Dedifferentiated amniotic fluid mesenchymal stem cell (primary cell): ENCODE results near the gene FAM124A.

Experiments
- DNase-seq: peaks from one replicate; pipeline ENCODE4 v3.0.0-alpha.2; 2016; ENCODE audit errors: extremely low spot score

Gene FAM124A, protein sequence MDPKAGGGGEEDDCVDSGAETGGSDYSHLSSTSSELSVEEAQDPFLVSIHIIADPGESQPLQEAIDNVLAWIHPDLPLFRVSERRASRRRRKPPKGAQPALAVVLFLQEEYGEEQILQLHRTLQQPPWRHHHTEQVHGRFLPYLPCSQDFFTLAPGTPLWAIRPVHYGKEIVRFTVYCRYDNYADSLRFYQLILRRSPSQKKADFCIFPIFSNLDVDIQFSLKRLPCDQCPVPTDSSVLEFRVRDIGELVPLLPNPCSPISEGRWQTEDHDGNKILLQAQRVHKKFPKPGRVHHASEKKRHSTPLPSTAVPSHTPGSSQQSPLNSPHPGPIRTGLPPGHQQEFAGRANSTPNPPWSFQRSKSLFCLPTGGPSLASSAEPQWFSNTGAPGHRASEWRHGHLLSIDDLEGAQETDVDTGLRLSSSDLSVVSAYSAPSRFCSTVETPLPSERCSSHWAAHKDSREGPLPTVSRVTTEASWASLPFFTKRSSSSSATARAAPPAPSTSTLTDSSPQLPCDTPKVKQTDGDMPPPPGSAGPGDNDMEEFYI

DNA sequence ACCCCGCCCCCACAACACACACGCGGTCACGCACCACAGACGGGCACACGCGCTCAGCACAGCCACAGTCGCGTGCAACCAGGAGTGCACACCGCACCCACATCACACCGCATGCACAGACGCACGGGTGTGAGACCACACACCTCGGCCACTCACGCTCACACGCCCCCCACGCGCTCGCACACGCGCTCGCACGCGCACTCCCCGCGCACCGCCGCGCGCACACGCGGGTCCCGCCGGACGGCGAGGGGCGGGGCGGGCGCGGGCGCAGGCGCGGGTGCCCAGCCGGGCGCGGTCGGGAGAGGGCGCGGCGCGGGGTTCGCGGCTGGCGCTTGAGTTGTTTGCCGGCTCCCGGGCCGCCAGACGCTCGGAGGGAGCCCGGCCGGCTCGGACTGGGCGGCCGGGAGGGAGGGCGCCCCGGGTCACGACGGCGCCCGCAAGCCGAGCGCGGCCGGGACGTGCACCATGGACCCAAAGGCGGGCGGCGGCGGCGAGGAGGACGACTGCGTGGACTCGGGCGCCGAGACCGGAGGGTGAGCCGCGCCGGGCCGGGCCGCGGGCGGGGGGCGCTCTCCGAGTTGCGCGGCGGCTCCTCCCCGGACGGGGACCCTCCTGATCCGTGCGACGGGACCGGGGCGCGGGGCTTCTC is at the start of gene FAM124A:
Gene FAM124A, plus strand, starts transcription at position 362 of the 649 bp plus-strand sequence. Its CDS starts 104 bp downstream, at position 466.
- no peak for DNase-seq

DNA sequence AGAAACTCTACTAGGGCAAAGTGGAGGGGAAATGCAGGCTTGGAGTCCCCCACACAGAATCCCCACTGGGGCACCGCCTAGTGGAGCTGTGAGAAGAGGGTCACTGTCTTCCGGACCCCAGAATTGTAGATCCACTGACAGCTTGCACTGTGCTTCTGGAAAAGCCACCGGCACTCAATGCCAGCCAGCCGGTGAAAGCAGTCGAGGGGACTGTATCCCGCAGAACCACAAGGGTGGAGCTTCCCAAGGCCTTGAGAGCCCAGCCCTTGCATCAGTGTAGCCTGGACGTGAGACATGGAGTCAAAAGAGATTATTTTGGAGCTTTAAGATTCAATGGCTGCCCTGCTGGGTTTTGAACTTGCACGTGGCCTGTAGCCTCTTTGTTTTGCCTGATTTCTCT is 47.2 kb upstream of the FAM124A start:
- DNase-seq: no peak

DNA sequence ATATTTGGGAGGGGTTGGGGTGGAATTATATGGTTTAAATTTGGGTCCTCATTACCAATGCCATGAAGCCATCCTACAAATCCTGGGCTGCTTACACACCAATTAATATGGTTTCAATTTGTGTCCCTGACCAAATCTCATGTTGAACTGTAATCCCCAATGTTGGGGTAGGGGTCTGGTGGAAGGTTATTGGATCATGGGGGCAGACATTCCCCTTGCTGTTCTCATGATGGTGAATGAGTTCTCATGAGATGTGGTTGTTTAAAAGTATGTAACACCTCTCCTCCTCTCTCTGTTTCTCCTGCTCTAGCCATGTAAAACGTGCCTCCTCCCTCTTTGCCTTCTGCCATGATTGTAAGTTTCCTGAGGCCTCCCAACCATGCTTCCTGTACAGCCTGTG is 46.6 kb upstream of the FAM124A start:
- no peak for DNase-seq

DNA sequence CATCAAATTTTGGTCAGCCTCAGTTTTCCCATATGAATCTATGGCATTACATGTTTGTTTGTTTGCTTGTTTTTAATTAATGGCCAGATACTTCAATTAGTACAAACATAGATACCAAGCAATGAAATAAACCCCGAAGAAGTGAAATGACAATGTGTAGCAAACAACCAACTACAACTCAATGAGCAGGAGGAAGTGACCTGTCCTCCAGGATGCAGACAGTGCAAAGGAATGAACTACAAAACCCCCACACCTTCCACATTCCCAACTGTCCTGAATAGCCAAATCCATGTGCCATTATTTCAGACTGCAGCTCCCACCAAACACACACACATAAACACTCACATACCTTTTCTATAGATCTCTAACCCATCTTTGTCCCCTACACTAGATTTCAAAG is 45.0 kb upstream of the FAM124A start:
- DNase-seq: no peak

DNA sequence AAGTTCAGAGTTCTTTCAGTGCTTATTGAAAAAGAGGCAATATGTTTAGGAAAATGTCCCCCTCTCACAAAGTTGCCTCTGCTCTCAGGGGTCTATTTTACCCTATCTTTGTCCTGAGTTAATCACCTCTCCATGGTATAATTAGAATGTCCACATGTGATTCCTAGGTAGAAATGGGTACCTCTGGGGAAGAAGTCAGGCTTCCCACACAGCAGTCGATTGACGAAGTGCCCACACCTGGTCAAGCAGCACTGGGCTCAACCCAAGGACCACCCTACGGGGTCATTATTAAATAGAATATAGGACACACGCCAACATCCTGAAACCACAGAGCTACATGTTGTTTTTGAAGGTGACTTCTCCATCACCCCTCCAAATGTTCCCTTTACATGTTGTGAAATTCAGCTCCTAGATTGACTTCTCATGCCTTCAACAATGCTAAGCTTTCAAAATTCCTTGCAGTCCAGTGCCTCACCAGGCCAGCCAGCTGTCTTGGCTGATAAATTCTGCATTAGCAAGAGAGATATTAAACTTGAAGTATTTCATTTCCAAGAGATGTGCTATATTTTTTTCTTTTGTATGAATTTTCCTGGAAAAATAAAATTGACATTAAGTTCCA is 43.6 kb upstream of the FAM124A start:
- no peak for DNase-seq

DNA sequence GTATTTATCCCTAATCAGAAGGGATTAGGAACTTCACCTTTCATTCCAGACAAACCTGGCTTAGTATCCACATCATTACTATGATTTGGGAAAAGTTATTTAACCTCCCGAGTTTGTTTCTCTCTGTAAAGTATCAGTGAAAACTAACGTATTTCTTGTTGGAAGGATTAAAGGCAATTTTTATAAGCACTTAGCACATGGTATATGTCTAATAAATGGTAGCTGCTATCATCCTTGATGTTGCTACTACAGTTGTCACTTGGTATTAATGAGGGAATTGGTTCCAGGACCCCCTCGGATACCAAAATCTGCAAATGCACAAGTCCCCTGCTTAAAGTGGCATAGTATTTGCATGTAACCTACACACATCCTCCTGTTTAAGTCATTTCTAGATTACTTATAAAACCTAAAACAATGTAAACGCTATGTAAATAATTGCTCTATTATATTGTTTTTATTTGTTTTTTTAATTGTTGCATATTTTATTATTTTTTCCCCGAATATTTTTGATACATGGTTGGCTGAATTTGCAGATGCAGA is 42.7 kb upstream of the FAM124A start:
- DNase-seq: no peak

DNA sequence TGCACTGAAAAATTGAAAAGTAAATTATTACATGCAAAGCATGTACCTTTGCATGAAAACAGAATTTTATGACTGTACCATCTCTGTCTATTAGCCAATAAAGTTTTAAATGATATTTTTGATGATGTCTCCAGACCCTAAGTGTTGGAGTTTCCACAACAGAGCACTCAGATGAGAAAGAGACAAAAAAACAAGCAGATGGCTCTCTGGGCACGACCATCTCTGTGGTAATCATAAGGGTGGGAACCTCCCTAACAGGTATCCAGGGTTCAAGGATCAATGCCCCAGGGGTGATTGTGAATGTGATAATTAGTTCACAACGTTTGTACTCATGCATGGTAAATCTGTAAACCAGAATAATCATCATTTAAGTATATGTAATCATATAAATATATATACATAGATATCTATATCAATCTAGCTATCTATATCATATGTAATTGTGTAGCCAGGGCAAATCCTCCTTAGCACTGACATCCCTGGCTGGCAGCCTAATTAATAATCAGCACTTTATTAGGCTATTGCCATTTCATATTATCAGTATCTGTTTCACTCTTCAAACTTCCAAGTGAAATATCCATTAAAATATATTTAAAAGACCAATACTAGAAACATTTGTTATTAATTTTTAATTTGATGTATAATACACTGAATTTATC is 41.2 kb upstream of the FAM124A start:
- DNase-seq: no peak

DNA sequence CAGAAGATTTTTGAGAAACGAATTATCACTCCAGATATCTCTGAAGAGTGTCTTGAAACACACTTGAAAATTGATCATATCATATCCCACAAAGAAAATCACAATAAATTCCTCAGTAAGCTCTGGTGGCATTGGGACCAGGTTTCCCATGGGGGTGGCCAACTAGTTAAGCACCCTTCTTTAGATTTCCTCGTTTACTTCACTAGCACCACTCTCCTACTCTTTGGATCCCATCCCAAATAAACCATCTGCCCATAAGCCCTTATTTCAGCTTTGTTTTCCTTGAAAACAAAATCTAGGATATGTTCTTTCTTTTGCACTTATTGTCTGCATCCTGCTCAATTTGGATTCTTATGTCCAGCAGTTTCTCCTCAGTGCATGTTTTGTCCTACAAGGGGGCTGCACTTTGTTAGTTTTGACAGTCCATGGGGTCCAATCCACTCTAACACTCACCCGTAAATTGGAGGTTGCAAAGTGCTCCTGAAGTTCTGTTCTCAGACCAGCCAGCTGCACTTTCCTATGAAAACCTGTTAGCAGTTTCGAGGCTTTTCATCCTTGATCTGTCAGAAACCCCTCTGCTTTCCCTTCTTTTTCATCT is 40.3 kb upstream of the FAM124A start:
- DNase-seq: no peak

DNA sequence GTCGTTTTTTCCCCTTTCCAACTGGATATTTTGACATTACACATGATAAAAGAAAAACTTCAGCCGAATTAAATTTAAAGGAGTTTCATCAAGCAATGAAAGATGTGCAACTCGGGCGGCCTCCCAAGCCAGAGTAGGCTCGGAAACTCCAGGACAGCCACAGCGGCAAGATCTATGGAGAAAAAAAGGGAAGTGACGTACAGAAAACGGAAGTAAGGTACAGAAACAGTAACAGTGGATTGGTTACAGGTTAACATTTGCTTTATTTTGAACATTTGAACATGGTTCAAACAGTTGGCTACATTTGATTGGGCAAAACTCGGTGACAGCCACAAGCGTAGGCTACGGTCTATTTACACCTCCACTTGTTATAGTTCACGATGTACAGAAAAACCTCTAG is 30.5 kb upstream of the FAM124A start:
- no peak for DNase-seq

DNA sequence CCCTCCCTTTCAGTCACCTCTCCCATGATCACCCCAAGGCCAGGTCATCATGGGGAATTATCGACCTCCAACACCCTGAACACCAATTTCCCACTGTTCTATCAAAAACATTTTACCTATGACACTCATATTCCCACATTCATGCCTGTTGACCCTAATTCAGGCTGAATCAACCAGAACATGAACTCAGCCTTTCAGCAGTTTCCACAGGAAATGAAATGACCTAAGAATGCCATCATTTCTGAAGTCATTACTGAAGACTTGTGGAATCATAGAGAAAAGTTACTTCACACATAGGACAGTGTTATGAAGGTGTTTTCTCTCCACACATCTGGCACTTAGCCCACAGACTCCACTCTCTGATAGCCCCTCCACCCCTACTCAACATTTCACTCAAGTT is 29.9 kb upstream of the FAM124A start:
- no peak for DNase-seq

DNA sequence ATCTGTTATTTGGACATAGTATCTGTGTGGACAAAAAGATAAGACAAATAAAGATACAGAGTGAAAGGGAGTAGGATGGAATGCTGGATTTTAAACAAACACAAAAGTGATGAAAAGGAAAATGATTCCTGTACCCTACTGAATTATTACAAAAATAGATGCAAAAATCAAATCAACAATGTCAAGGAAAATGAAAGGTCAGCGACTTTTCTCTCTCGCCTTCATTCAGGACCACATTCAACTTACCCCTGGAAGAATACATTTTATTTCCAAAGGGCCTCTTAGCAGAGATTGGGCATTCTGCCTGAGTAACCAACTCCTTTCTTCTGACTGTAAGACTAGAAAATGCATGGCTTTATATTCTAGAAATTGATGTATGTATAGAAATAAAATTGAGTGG is 28.8 kb upstream of the FAM124A start:
- DNase-seq: no peak

DNA sequence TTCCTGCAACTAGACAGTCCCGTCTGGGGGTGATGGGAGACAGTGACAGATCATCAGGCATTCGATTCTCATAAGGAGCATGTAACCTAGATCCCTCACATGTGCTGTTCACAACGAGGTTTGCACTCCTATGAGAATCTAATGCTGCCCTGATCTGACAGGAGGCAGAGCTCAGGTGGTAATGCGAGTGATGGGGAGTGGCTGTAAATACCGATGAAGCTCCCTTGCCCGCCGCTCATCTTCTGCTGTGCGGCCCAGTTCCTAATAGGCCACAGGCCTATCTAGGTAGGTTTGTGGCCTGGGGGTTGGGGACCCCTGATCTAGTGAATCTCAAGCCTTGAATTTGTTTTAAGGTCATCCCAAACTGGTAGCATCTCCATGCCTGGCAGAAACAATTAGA is 27.3 kb upstream of the FAM124A start:
- no peak for DNase-seq

DNA sequence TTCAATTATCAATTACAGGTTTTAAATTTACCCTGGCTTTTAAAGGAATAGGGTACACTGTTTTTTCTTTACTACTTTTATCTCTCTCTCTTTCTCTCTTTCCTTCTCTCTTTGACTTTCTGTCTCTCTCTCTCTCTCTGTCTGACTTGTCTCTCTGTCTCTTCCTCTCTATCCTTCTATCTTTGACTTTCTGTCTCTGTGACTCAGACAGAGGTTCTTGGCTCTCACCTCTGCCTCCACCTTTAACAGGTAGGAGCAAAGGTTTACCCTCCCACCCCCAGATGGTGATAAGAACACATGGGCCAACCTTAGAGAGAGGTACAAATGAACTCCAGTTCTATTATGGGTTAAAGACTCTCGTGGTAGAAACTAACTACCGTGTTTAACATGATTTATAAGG is 20.3 kb upstream of the FAM124A start:
- DNase-seq: no peak

DNA sequence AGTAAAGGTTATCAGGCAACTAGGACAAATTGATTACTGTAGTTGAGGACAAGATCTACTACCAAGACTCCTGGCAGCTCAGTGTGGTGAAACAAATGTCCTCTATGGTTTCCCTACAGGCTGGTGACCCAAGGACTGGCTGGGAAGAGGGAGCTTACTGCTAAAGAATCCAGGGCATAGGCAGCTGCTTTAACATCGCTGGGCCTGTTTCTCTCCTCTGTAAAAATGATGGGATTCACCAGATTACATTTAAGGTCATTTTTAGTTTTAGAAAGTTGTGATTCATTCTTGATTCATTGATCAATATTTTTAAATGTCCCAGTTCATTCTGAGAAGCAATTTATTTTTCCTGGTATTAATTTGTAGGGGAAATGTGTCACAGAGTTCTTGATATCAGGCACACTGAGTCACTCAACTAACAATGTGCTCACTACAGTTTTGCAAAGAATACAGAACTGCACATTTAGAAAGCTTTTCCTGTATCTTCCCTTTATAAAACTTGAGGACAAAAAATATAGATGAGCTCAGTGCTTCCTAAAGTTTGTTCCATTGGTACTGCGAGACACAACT is 19.6 kb upstream of the FAM124A start:
- DNase-seq: no peak

DNA sequence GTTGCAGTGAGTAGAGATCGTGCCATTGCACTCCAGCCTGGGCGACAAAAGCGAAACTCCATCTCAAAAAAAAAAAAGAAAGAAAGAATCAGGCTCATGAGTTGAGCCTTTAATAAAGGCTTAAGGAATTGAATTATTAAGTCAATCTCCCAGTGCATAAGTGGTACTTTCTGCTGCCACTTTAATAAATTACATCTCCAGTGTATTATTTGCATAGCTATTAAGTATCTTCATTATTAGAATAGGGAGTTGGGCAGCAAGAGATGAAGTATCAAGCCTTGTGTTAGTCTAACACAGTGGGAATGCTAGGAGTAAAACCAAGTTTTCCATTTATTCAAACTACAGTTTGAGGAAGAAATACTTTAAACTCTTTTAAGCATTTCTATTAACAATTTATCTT is 15.6 kb upstream of the FAM124A start:
- DNase-seq: no peak

DNA sequence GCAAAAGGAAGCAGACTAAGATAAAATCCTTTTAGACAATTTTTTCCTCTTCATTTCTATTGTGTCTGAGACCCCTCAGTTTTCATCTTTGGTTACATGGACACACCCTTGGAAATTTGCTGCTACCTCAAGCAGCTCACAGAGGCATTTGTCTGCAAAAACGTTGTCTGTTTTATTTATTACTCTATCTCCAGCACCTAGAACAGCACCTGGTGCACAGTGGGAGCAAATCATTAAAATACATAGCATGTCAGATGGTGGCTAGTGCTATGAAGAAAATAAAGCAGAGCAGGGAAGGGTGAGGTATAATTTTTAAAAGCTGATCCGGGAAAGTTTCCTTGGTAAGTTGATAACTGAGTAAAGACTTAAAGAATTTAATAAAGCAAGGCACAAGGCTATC is 14.3 kb upstream of the FAM124A start:
- no peak for DNase-seq

DNA sequence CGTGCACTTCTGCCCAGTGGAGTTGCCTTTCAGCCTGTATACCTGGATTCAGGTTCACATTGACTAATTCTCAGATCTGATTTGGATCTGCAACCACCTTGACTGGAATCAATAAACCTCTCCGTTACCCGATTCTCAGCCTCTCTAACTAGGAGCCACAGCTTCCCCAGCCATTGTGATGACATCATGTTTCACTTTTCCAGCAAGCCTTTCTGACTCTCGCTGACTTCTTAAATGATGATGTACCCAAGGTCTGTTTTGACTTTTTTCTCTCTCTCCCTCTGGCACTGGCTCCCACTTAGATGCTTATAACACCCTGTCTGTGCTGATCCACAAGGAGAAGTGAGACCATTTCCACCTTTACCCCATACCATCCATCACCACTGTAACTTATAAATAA is 13.5 kb upstream of the FAM124A start:
- no peak for DNase-seq

DNA sequence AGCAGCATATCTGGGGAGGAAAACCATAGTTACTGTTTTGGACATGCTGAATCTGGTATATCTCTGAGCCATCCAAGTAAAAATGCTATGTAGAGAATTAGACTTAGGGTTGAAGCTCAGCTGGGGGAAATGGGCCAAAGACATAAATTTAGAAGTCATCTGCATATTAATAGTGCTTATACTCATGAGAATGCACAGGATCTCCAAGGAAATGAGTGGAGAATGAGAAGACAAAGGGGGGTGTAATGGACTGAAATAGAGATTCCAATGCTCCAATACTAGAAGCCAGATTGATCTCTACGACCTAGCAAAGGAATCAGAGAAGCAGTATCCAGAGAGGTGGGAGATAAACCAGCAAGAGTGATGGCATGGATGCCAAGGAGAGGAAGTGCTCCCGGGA is 10.3 kb upstream of the FAM124A start:
- no peak for DNase-seq

DNA sequence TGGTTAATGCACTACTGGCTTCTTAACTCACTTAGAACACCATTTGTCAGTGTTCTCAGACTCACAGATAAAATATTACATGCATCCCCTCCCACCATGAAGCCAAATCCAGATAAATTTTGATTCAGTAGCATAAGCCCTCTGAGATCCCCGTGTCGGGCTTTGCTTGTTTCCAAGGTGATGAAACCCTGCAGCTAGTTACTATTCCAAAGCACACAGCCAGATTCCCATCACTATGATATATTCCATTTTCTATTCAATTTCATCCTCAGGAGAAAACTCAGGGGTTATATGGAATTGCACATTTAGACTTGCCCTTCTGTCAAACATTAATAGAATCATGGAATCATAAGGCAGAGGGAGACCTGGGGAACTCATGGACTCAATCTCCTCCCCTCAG is 9.4 kb upstream of the FAM124A start:
- no peak for DNase-seq

DNA sequence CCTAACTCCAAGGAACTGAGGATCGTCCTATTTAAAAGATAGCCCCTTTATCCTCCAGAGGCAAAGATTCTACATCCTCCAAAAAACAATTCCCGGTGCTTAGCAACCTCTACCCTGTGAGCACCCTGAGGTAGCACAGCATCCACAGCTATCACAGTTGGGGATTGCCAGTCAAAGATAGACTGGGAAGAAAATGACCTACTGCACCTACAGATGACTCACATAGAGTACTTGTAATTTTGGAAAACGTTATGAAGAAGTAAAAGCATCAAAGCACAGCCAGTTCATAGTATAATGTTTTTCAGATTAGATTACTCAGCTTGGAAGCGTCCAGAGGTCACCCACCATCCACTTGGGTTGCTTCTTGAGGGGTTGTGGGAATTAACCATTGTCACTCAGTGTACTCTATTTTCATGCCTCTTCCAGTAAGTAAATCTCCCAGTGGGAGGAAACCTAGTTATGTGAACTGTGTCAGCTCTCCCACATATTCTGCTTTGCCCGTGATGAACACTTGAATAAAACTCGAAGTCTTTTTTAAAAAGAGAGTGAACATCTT is 8.9 kb upstream of the FAM124A start:
- DNase-seq: no peak

DNA sequence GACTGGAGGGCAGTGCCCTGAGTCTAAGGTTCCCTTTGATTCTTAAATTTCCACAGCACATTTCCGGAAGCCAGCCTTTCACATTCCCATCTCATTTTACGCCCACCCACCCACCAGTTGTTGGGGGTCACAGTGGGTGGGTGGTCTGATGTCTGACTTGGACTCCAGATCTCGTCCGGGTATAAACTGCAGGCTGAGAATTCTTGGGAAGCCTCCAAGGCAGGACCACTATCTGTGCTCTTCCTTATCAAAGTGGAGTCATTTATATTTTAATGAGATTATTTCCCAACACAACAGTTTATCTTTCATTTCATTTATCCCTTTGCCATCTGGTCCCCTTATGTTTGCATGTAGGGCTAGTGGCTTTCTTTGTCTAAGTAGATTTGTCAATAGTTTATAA is 3.6 kb upstream of the FAM124A start:
- DNase-seq: no peak
